HG03520 (cell line): ENCODE measurements around the gene ARFGEF3.
"Not testable (repeated sequence)": the region's sequence is repeated elsewhere in the genome, so short reads cannot be mapped to it uniquely, and the experiment has no call there.

Experiments used
- ATAC-seq: cut with Tn5 transposase; IDR thresholded peaks from one replicate; pipeline ENCODE4 v1.9.1; 2021; ENCODE audit warnings: mild to moderate bottlenecking, moderate library complexity; ENCODE audit not compliant: unreplicated experiment

The ARFGEF3 gene

GRCh38 chr6:138341176-138341575, 179.4 kb downstream of the ARFGEF3 start:
- ATAC-seq = no peak

GRCh38 chr6:138343112-138343511, 181.4 kb downstream of the ARFGEF3 start:
- ATAC-seq = no peak

GRCh38 chr6:138345565-138346285, 184.0 kb downstream of the ARFGEF3 start:
- ATAC-seq = no peak

- ATAC-seq = no peak
Observed at GRCh38 chr6:138346302-138347195, 184.8 kb downstream of the ARFGEF3 start.

- ATAC-seq = no peak
Observed at GRCh38 chr6:138347864-138348263, 186.1 kb downstream of the ARFGEF3 start.

- ATAC-seq = no peak
Observed at GRCh38 chr6:138349891-138350290, 188.2 kb downstream of the ARFGEF3 start.

- no peak for ATAC-seq
Observed at GRCh38 chr6:138357928-138358327, 196.2 kb downstream of the ARFGEF3 start.

GRCh38 chr6:138368684-138369083, 206.9 kb downstream of the ARFGEF3 start:
- not testable (repeated sequence) for ATAC-seq

- no peak for ATAC-seq
Observed at GRCh38 chr6:138370631-138371451, 209.1 kb downstream of the ARFGEF3 start.

GRCh38 chr6:138371452-138371711, 209.6 kb downstream of the ARFGEF3 start:
- no peak for ATAC-seq

GRCh38 chr6:138371720-138372119, 210.0 kb downstream of the ARFGEF3 start:
- no peak for ATAC-seq

GRCh38 chr6:138372711-138373463, 211.1 kb downstream of the ARFGEF3 start:
- no peak for ATAC-seq

- ATAC-seq = no peak
Observed at GRCh38 chr6:138374230-138374629, 212.5 kb downstream of the ARFGEF3 start.

GRCh38 chr6:138374815-138375214, 213.1 kb downstream of the ARFGEF3 start:
- ATAC-seq = no peak

- no peak for ATAC-seq
Observed at GRCh38 chr6:138377042-138377441, 215.3 kb downstream of the ARFGEF3 start.

- no peak for ATAC-seq
Observed at GRCh38 chr6:138377844-138378243, 216.1 kb downstream of the ARFGEF3 start, which contains the start of gene SMIM28. SMIM28 (plus strand) TSS chr6:138377905; CDS start chr6:138378073, 168 bp downstream.

GRCh38 chr6:138378463-138378862, 216.7 kb downstream of the ARFGEF3 start:
- ATAC-seq = no peak

GRCh38 chr6:138382498-138383265, 220.9 kb downstream of the ARFGEF3 start:
- ATAC-seq = no peak

- ATAC-seq = no peak
Observed at GRCh38 chr6:138383776-138384175, 222.0 kb downstream of the ARFGEF3 start.

GRCh38 chr6:138386897-138387296, 225.2 kb downstream of the ARFGEF3 start:
- ATAC-seq = no peak
